SK-N-SH (cell line): ENCODE measurements around the gene GJA3. TPM values are rescaled to one million over a fixed set of nuclear protein-coding genes. Genes with fewer than 3 reads are reported as not detected.

Source experiments
- CTCF ChIA-PET: fragments of 300-600, 350-600 bp; formaldehyde crosslinking; extraction: SDS; loops from one replicate; lab custom pipeline; 2021; lab: Yijun Ruan, JAX
- POLR2A ChIA-PET: fragments of 350-600 bp; sonication (Branson Sonifier 250); formaldehyde crosslinking; extraction: SDS; loops from one replicate; lab custom pipeline; 2020; ENCODE audit warnings: antibody characterized with exemption, inconsistent platforms; lab: Yijun Ruan, JAX
- DNase-seq: peaks from one replicate; pipeline ENCODE4 v3.0.0; 2012
- H2AFZ ChIP-seq: fragments of 200-600 bp; sonication (generic); 2 replicates; pipeline ENCODE4 v1.8.1; 2016; ENCODE audit warnings: antibody characterized with exemption, mild to moderate bottlenecking, low read depth
- H3F3A ChIP-seq: fragments of 200-600 bp; sonication (generic); replicated peaks from 2 replicates; pipeline ENCODE3; 2016; ENCODE audit warnings: antibody characterized with exemption, mild to moderate bottlenecking; ENCODE audit not compliant: insufficient read depth
- H3K27ac ChIP-seq, 2 experiments: fragments of 200-500 bp in 1 of 2; fragments of 200-600 bp in 1 of 2; sonication (Bioruptor generic) in 1 of 2; sonication (generic), shearing (Covaris generic) in 1 of 2; 2 replicates each; pipeline versions ENCODE4 v1.5.1 to v1.6.1; 2014 to 2016; ENCODE audit warnings: low read depth in 2 of 2, inconsistent platforms in 1 of 2, low read length in 1 of 2, mild to moderate bottlenecking in 1 of 2, mixed read lengths in 1 of 2
- H3K27me3 ChIP-seq: fragments of 200-600 bp; sonication (generic), shearing (Covaris generic); 2 replicates; pipeline ENCODE4 v1.6.1; 2016; ENCODE audit warnings: mixed run types; ENCODE audit not compliant: insufficient read depth
- H3K36me3 ChIP-seq, 2 experiments: fragments of 200-500 bp in 1 of 2; fragments of 200-600 bp in 1 of 2; sonication (Bioruptor generic) in 1 of 2; sonication (generic) in 1 of 2; replicated peaks in 1 of 2; 2 replicates each; pipeline versions ENCODE3 to v1.5.1; 2014 to 2016; ENCODE audit warnings: low read length in 1 of 2, mild to moderate bottlenecking in 1 of 2; ENCODE audit not compliant: insufficient read depth in 2 of 2, control insufficient read depth in 1 of 2
- H3K4me1 ChIP-seq, 2 experiments: fragments of 200-500 bp in 1 of 2; fragments of 200-600 bp in 1 of 2; sonication (Bioruptor generic) in 1 of 2; sonication (generic), shearing (Covaris generic) in 1 of 2; 2 replicates each; pipeline versions ENCODE4 v1.5.1 to v1.6.1; 2014 to 2016; ENCODE audit warnings: low read depth in 1 of 2, low read length in 1 of 2, mixed run types in 1 of 2; ENCODE audit not compliant: insufficient read depth in 2 of 2, control insufficient read depth in 1 of 2
- H3K4me2 ChIP-seq: fragments of 200-600 bp; sonication (generic), shearing (Covaris generic); 2 replicates; pipeline ENCODE4 v1.6.1; 2017; ENCODE audit warnings: mixed run types
- H3K4me3 ChIP-seq, 2 experiments: fragments of 200-500 bp in 1 of 2; fragments of 200-600 bp in 1 of 2; sonication (Bioruptor generic) in 1 of 2; sonication (generic), shearing (Covaris generic) in 1 of 2; 2 replicates each; pipeline versions ENCODE4 v1.5.1 to v1.8.1; 2014 to 2016; ENCODE audit warnings: low read depth in 2 of 2, inconsistent platforms in 1 of 2, low read length in 1 of 2, mild to moderate bottlenecking in 1 of 2, mixed read lengths in 1 of 2, moderate library complexity in 1 of 2
- H3K79me2 ChIP-seq: fragments of 200-600 bp; sonication (generic); 2 replicates; pipeline ENCODE4 v1.8.1; 2017; ENCODE audit warnings: mild to moderate bottlenecking; ENCODE audit not compliant: insufficient read depth
- H3K9ac ChIP-seq: fragments of 200-600 bp; sonication (generic); 2 replicates; pipeline ENCODE4 v1.6.1; 2017; ENCODE audit warnings: mixed run types
- H3K9me2 ChIP-seq: fragments of 200-600 bp; sonication (generic); 2 replicates; pipeline ENCODE4 v1.6.1; 2017; ENCODE audit warnings: mixed run types
- H3K9me3 ChIP-seq: fragments of 200-600 bp; sonication (generic); 2 replicates; pipeline ENCODE4 v1.6.1; 2017; ENCODE audit warnings: mixed run types, mild to moderate bottlenecking, moderate library complexity
- H4K20me1 ChIP-seq: fragments of 200-600 bp; sonication (generic); 2 replicates; pipeline ENCODE4 v1.6.1; 2017; ENCODE audit warnings: mild to moderate bottlenecking, mixed run types; ENCODE audit not compliant: insufficient read depth
- CHD2 ChIP-seq: fragments of 150-350 bp; IDR thresholded peaks from 2 replicates; pipeline ENCODE4 v1.6.1; 2018; ENCODE audit warnings: low read length; ENCODE audit not compliant: partially characterized antibody
- EP300 ChIP-seq, 2 experiments: IDR thresholded peaks; 2 replicates each; pipeline versions ENCODE4 v1.4.0 to v1.6.1; 2012; ENCODE audit warnings: borderline replicate concordance in 1 of 2, low read depth in 1 of 2, low read length in 1 of 2
- EZH2phosphoT487 ChIP-seq: fragments of 200-600 bp; sonication (generic); IDR thresholded peaks from 2 replicates; pipeline ENCODE4 v1.6.1; 2017; ENCODE audit warnings: low read depth, mixed run types, mild to moderate bottlenecking, antibody characterized with exemption, moderate library complexity, borderline replicate concordance
- FOSL2 ChIP-seq: IDR thresholded peaks from 2 replicates; pipeline ENCODE4 v1.4.0; 2012; ENCODE audit warnings: low read depth, mild to moderate bottlenecking, moderate library complexity, borderline replicate concordance
- GABPA ChIP-seq: IDR thresholded peaks from 2 replicates; pipeline ENCODE4 v1.4.0; 2012; ENCODE audit warnings: low read depth, mild to moderate bottlenecking
- GATA2 ChIP-seq: sonication (generic); formaldehyde crosslinking; IDR thresholded peaks from 2 replicates; pipeline ENCODE4 v1.5.0; 2020; ENCODE audit warnings: mild to moderate bottlenecking, missing genetic modification reagents
- MAX ChIP-seq: IDR thresholded peaks from 2 replicates; pipeline ENCODE4 v1.4.0; 2012; ENCODE audit warnings: low read depth
- NFIC ChIP-seq: IDR thresholded peaks from 2 replicates; pipeline ENCODE4 v1.4.0; 2012; ENCODE audit warnings: borderline replicate concordance
- NRF1 ChIP-seq: IDR thresholded peaks from 2 replicates; pipeline ENCODE4 v1.6.1; 2012; ENCODE audit warnings: low read depth, mild to moderate bottlenecking, low read length
- PBX3 ChIP-seq: IDR thresholded peaks from 2 replicates; pipeline ENCODE4; 2012
- RCOR1 ChIP-seq: fragments of 150-350 bp; IDR thresholded peaks from 2 replicates; pipeline ENCODE4 v1.6.1; 2017; ENCODE audit warnings: antibody characterized with exemption, low read length
- RFX5 ChIP-seq: IDR thresholded peaks from 2 replicates; pipeline ENCODE4 v1.6.1; 2012; ENCODE audit warnings: mild to moderate bottlenecking, improper control_type of control experiment, low read length
- SIN3A ChIP-seq: IDR thresholded peaks from 2 replicates; pipeline ENCODE4 v1.6.1; 2012; ENCODE audit warnings: low read depth, mild to moderate bottlenecking, low read length, moderate library complexity, borderline replicate concordance
- USF2 ChIP-seq: fragments of 150-350 bp; IDR thresholded peaks from 2 replicates; pipeline ENCODE4 v1.6.1; 2017; ENCODE audit warnings: antibody characterized with exemption, low read length, low read depth, borderline replicate concordance
- WGBS: methylation state at CpG from one replicate; pipeline ENCODE4 v1.1.6; 2017; ENCODE audit warnings: low lambda C conversion rate; 5-methylcytosine and 5-hydroxymethylcytosine counted together
- polyA plus RNA-seq, 3 experiments: library from polyadenylated mRNA; depleted of rRNA; stranded (reverse); fragments of >200 nt; gene quantifications; 2 replicates each; pipeline ENCODE4 v1.2.3, GENCODE V29; 2012

The GJA3 gene
- polyA plus RNA-seq, 1 of the 3 experiments (the other 2 are of a cell fraction), result not detected

GRCh38 chr13:20142927-20143480, 17.8 kb downstream of the GJA3 start:
- Histone ChIP-seq H2AFZ (no peak overlapping the region), H3K36me3 (no peaks in the 10 kb centered on the region), H4K20me1 (no peaks in the 10 kb centered on the region), H3K4me1 (peaks cover 0 to 4% of the 10 kb centered on the region in 2 experiments; a peak in 1 of 4 replicates), H3K4me3 (no peak overlapping the region), H3K27me3 (peaks cover 88% of the 10 kb centered on the region), H3K4me2 (peak overlapping the region; percentile 19; the same call in 1 of the 2 replicates), H3K9me2 (no peaks in the 10 kb centered on the region), H3K27ac (no peak overlapping the region), H3K9me3 (no peaks in the 10 kb centered on the region), H3K9ac (no peak overlapping the region), H3F3A (no peaks in the 10 kb centered on the region), H3K79me2 (no peaks in the 10 kb centered on the region)
- 23% methylated on average over 22 of the region's 30 CpGs for WGBS
- TF ChIP-seq GATA2 (CRISPR knock-in tag) (no peak), FOSL2 (no peak), NFIC (no peak), SIN3A (no peak), CHD2 (no peak), NRF1 (no peak), PBX3 (no peak), EP300 (IDR thresholded peaks at IDR 0.05; ENCODE audit: borderline replicate concordance in 1 of 2, low read depth in 1 of 2, low read length in 1 of 2) (no peak), MAX (no peak), RFX5 (no peak)
- CTCF ChIA-PET, result interaction anchor here (1.1 to 3.3 kb wide), 5 partner anchors 9 to 19 kb away, joined by 3 to 14 read pairs (median 4); no protein-coding TSS in a partner anchor
- POLR2A ChIA-PET, result no interaction called here
- no peak for DNase-seq

- H3K9ac ChIP-seq, result no peak overlapping the region
- no peaks in the 10 kb centered on the region for H3K9me3 ChIP-seq
- peaks cover 0 to 4% of the 10 kb centered on the region in 2 experiments; a peak in 1 of 4 replicates for H3K4me1 ChIP-seq
- ChIA-PET POLR2A (no interaction called here), CTCF (interaction anchor here (1.1 to 3.3 kb wide), 6 partner anchors 10 to 20 kb away, joined by 3 to 14 read pairs (median 4); partner anchors contain the start of gene GJA3)
- H3K4me2 ChIP-seq, result peak overlapping the region; percentile 19
- no peak overlapping the region; a peak in 1 of 4 replicates for H3K4me3 ChIP-seq
- peak; percentile 48 for DNase-seq
- no peaks in the 10 kb centered on the region for H4K20me1 ChIP-seq
- H3K36me3 ChIP-seq, result no peaks in the 10 kb centered on the region
- H2AFZ ChIP-seq, result no peak overlapping the region
- peaks cover 90% of the 10 kb centered on the region for H3K27me3 ChIP-seq
- H3K27ac ChIP-seq, result no peak overlapping the region
- 7% methylated on average over 25 of the region's 84 CpGs for WGBS
- H3K9me2 ChIP-seq, result no peaks in the 10 kb centered on the region
- no peaks in the 10 kb centered on the region for H3K79me2 ChIP-seq
- peak; percentile 84; the same call in 1 of the 2 replicates for TF ChIP-seq EZH2phosphoT487
- no peak for TF ChIP-seq USF2
- no peak for TF ChIP-seq GABPA
- no peak for TF ChIP-seq RCOR1
- no peaks in the 10 kb centered on the region for H3F3A ChIP-seq
Measured at GRCh38 chr13:20142023-20142926, 18.6 kb downstream of the GJA3 start.
